Testis (tissue), 3 donors: Measurements from ENCODE around the gene VAPB. TPM values are rescaled to one million over a fixed set of nuclear protein-coding genes. Genes with fewer than 3 reads are reported as not detected.

Experiments
- DNase-seq: peaks from one replicate; pipeline ENCODE4 v3.0.0-alpha.2; 2019
- H3K27ac ChIP-seq, 2 donors: fragments of 200-600 bp; sonication (generic); one replicate each; pipeline ENCODE4 v1.5.1; 2019
- H3K27me3 ChIP-seq: fragments of 200-600 bp; sonication (generic); one replicate; pipeline ENCODE4 v1.5.1; 2019
- H3K36me3 ChIP-seq: fragments of 200-600 bp; sonication (generic); one replicate; pipeline ENCODE4 v1.5.1; 2017; ENCODE audit warnings: low read depth; ENCODE audit errors: missing control alignments
- H3K4me1 ChIP-seq: fragments of 200-600 bp; sonication (generic); one replicate; pipeline ENCODE4 v1.5.1; 2019
- H3K4me3 ChIP-seq, 2 donors: fragments of 200-600 bp; sonication (generic); one replicate each; pipeline ENCODE4 v1.5.1; 2017 to 2019
- H3K9me3 ChIP-seq: fragments of 200-600 bp; sonication (generic); one replicate; pipeline ENCODE4 v1.5.1; 2017
- POLR2A ChIP-seq: fragments of 450-650 bp; IDR thresholded peaks from one replicate; pipeline ENCODE4 v1.6.1; 2017; ENCODE audit warnings: antibody characterized with exemption, mild to moderate bottlenecking, moderate library complexity
- WGBS, 2 donors: methylation state at CpG; one replicate each; pipeline ENCODE4 v1.1.5; 2018; 5-methylcytosine and 5-hydroxymethylcytosine counted together
- intact Hi-C: fragments of 100-400 bp; cut with DNase I; formaldehyde crosslinking; loops from one replicate; pipeline ENCODE4 v1.15.1; 2023; ENCODE audit warnings: low total_unique reads
- polyA plus RNA-seq: library from polyadenylated mRNA; stranded (reverse); fragments of 350-450 nt; fragmentation: Illumina TruSeq; extraction: RNeasy Lipid Tissue Mini Kit (QIAGEN cat#74804); gene quantifications from one replicate; pipeline ENCODE4 v1.2.3, GENCODE V29; 2014; ENCODE audit warnings: low read depth, low replicate concordance; ENCODE audit not compliant: insufficient read depth
- total RNA-seq, 2 donors: library from RNA; depleted of rRNA; stranded (reverse); fragments of >200 nt; gene quantifications; one replicate each; pipeline ENCODE4 v1.2.3, GENCODE V29; 2016
- TF ChIP-seq, protein P1 (sequence below), 3 experiments: fragments of 450-650 bp in 2 of 3; fragments of 200-600 bp in 1 of 3; sonication (generic) in 1 of 3; IDR thresholded peaks; one replicate each; pipeline ENCODE4 v1.5.1; 2016 to 2019; ENCODE audit warnings: antibody characterized with exemption in 3 of 3, mild to moderate bottlenecking in 2 of 3, moderate library complexity in 1 of 3

VAPB gene
- total and polyA plus RNA-seq, 3 donors from 2014 or later = 23.5 to 31.4 (median 23.8) TPM

DNA sequence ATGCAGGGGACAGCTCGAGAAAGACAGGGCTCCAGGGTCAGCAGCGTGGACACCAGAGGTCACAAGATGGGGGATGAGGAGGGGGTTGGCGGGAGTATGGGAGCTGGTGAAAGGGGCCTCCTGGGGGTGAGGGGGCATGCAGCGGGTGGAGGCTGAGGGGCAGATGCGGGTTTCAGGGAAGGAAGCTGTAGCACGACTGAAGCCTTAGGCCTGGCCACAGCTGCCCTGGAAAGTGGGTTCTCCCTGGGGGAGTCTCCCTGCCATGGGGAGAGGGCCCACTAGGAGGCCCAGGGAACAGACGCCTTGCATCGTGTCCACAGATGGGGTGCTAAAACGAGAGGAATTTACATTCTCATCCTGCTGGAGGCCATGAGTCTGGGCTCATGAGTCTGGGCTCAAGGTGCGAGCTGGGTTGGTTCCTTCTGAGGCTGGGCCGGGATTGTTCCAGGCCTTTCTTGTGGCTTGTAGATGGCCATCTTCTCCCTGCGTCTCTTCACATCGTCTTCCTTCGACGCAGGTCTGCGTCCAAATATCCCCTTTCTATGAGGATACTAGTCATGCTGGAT lies 108.1 kb downstream of the VAPB start:
- Histone ChIP-seq H3K9me3 (no peaks in the 10 kb centered on the region), H3K4me3 (no peak overlapping the region), H3K36me3 (no peaks in the 10 kb centered on the region), H3K27me3 (no peaks in the 10 kb centered on the region), H3K4me1 (no peaks in the 10 kb centered on the region), H3K27ac (no peak overlapping the region)
- WGBS, 2 donors = 90 to 94% methylated on average over 16 of the region's 16 CpGs
- intact Hi-C loops = no loop called here
- no peak for TF ChIP-seq POLR2A
- TF ChIP-seq, protein P1, sequence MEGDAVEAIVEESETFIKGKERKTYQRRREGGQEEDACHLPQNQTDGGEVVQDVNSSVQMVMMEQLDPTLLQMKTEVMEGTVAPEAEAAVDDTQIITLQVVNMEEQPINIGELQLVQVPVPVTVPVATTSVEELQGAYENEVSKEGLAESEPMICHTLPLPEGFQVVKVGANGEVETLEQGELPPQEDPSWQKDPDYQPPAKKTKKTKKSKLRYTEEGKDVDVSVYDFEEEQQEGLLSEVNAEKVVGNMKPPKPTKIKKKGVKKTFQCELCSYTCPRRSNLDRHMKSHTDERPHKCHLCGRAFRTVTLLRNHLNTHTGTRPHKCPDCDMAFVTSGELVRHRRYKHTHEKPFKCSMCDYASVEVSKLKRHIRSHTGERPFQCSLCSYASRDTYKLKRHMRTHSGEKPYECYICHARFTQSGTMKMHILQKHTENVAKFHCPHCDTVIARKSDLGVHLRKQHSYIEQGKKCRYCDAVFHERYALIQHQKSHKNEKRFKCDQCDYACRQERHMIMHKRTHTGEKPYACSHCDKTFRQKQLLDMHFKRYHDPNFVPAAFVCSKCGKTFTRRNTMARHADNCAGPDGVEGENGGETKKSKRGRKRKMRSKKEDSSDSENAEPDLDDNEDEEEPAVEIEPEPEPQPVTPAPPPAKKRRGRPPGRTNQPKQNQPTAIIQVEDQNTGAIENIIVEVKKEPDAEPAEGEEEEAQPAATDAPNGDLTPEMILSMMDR (IDR thresholded peaks at IDR 0.05) = no peak
- no peak for DNase-seq

DNA sequence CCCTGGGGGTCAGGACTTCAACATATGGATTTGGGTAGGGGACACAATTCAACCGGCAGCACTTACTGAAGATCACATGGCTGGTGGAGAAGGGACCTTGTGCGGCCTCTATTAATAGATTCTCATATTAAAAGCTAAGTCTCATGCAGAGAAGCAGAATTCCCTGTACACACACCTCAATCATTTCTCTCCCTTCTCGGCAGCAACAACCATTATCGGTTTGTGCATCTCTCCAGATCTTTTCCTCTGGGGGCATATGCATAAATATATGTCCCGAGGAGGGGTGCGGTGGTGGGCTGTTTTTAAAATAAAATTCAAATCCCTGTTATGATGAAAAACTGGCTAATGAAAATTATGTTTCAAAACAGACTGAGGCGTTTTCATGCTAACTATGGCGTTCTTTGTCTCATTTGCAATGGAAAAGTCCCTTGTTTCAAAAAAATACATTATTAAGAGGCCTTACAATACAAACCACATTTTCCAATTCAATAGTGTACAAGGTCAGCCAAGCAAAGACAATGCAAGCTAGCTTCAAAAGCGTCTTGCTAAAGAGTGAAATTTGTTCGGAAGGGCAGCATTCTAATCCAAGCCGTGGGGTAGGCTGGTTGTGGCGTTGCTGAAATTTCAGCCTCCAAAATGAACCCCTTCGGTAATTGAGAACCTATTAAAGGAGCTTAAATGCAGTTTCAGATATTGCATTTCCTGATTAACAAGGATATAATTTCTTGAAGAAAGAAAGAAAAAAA lies 108.9 kb downstream of the VAPB start:
- no peak overlapping the region for H3K4me3 ChIP-seq
- intact Hi-C loops = no loop called here
- H3K27me3 ChIP-seq = no peaks in the 10 kb centered on the region
- WGBS, 2 donors = 89 to 94% methylated on average over 13 of the region's 13 CpGs
- no peaks in the 10 kb centered on the region for H3K9me3 ChIP-seq
- no peaks in the 10 kb centered on the region for H3K4me1 ChIP-seq
- TF ChIP-seq POLR2A = no peak
- TF ChIP-seq, protein P1 (IDR thresholded peaks at IDR 0.05) = no peak
- H3K27ac ChIP-seq = no peak overlapping the region
- no peaks in the 10 kb centered on the region for H3K36me3 ChIP-seq
- DNase-seq = no peak

DNA sequence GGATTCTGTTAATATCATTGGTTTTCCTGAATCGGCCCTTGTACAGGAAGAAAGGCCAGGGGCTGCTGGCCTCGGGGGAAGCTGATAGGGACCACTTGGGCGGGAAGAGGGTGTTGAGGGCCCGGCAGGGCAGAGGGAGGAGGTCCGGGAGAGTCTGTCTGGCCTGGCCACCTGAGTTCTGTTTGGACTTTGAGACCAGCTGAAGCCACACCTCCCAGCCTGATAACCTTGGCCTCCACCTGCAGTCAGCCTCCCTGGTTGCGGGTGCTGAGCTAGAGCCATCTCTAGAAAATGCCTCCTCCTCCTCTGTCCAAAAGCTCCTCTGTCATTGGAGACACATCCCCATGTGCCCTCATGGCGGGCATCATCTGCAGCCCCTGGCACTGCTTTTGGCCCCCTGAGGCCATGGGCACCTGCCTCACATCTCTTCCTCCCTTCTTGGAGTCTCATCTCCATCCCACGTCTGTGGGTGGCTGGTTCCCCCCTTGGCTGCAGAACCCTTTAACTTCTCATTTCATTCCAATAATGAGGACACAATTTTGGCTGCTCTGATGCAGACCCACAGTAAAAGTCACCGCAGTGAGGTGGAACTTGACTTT lies 109.5 kb downstream of the VAPB start:
- WGBS, 2 donors = 74 to 89% methylated on average over 8 to 9 of the region's 9 CpGs
- Histone ChIP-seq H3K9me3 (no peaks in the 10 kb centered on the region), H3K4me3 (no peak overlapping the region), H3K27me3 (no peaks in the 10 kb centered on the region), H3K27ac (no peak overlapping the region), H3K36me3 (no peaks in the 10 kb centered on the region), H3K4me1 (no peaks in the 10 kb centered on the region)
- intact Hi-C loops = no loop called here
- DNase-seq = no peak
- no peak for TF ChIP-seq POLR2A
- TF ChIP-seq, protein P1 (IDR thresholded peaks at IDR 0.05) = no peak

DNA sequence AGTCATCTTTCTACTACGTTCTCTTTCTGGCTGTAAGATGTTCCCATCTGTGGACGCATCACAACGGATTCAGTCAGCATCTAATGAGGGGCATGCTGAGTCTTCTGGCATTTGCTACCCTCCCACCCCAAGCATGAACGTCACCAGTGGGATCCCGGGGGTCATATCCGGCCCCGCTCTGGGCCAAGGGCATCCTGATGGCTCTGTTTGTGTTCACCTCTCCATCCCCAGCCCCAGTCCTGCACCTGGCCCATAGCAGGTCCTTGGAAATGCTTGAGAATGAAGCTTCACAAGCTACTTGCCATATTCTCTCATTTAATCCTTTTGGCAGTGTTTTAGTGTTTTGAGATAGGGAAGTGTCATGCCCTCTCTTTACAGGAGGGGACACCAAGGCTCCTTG lies 111.2 kb downstream of the VAPB start:
- no peaks in the 10 kb centered on the region for H3K9me3 ChIP-seq
- 89 to 93% methylated on average over 7 of the region's 7 CpGs for WGBS, 2 donors
- intact Hi-C loops = no loop called here

More for the DNA sequence above, 111.2 kb downstream of the VAPB start:
- H3K36me3 ChIP-seq = no peaks in the 10 kb centered on the region
- no peak overlapping the region for H3K27ac ChIP-seq
- no peaks in the 10 kb centered on the region for H3K4me1 ChIP-seq
- H3K27me3 ChIP-seq = no peaks in the 10 kb centered on the region
- no peak overlapping the region for H3K4me3 ChIP-seq
- no peak for TF ChIP-seq POLR2A
- TF ChIP-seq, protein P1 (IDR thresholded peaks at IDR 0.05) = no peak
- DNase-seq = no peak

Other genes with a start within 250 kb of the VAPB start
- gene ANKRD60, start 160.6 kb upstream of the VAPB start, total RNA-seq = 1 to 10 TPM; 3.0 to 8.0 TPM
- 7.7 TPM for gene ANKRD60, start 160.6 kb upstream of the VAPB start, polyA plus RNA-seq
- 10 to 100 TPM; 19.2 to 20.8 TPM for gene RAB22A, start 79.5 kb upstream of the VAPB start, total RNA-seq
- 11.2 TPM for gene RAB22A, start 79.5 kb upstream of the VAPB start, polyA plus RNA-seq
- under 1 TPM in 1 of 2 donors, not detected in 1; 0.12 TPM for gene APCDD1L, start 126.2 kb downstream of the VAPB start, total RNA-seq
- 0.20 TPM for gene APCDD1L, start 126.2 kb downstream of the VAPB start, polyA plus RNA-seq